Right lobe of liver (tissue), 6 donors: Measurements from ENCODE around the gene SEMA4B. TPM values are rescaled to one million over a fixed set of nuclear protein-coding genes. Genes with fewer than 3 reads are reported as not detected.

Source experiments
- ATAC-seq, 4 donors: fragments of 200-7000 bp; cut with Tn5 transposase; one replicate each; pipeline ENCODE4 v1.9.1; 2020; ENCODE audit warnings: mild to moderate bottlenecking in 4 of 4, moderate library complexity in 4 of 4
- DNase-seq, 3 donors: peaks; one replicate each; pipeline ENCODE4 v3.0.0-alpha.2; 2020
- H3K27ac ChIP-seq, 3 donors: fragments of 200-600 bp; one replicate each; pipeline ENCODE4 v1.8.0; 2022
- H3K27me3 ChIP-seq, 2 donors: fragments of 200-600 bp; one replicate each; pipeline ENCODE4 v1.8.0; 2022
- H3K36me3 ChIP-seq, 4 donors: fragments of 200-600 bp; sonication (generic) in 1 of 4; one replicate each; pipeline versions ENCODE4 v1.5.1 to v1.8.0; 2017 to 2022; ENCODE audit warnings: control low read depth in 1 of 4
- H3K4me1 ChIP-seq, 4 donors: fragments of 200-600 bp; sonication (generic) in 1 of 4; one replicate each; pipeline versions ENCODE4 v1.5.1 to v1.8.0; 2017 to 2022; ENCODE audit warnings: control low read depth in 1 of 4
- H3K4me3 ChIP-seq, 3 donors: fragments of 200-600 bp; one replicate each; pipeline ENCODE4 v1.8.0; 2022
- H3K9me3 ChIP-seq, 4 donors: fragments of 200-600 bp; sonication (generic) in 1 of 4; one replicate each; pipeline versions ENCODE4 v1.5.1 to v1.8.0; 2017 to 2022; ENCODE audit warnings: control low read depth in 1 of 4
- POLR2A ChIP-seq: fragments of 450-650 bp; IDR thresholded peaks from one replicate; pipeline ENCODE4 v1.6.1; 2017; ENCODE audit warnings: antibody characterized with exemption, mild to moderate bottlenecking
- WGBS: methylation state at CpG from one replicate; pipeline ENCODE4 v1.1.6; 2018; ENCODE audit warnings: low coverage, low lambda C conversion rate; ENCODE audit not compliant: insufficient coverage; ENCODE audit errors: missing lambda C conversion rate; 5-methylcytosine and 5-hydroxymethylcytosine counted together
- intact Hi-C, 2 donors: fragments of 100-400 bp; cut with DNase I; formaldehyde crosslinking; loops; one replicate each; pipeline versions ENCODE4 v1.11.2 to v1.14.1; 2022
- total RNA-seq, 6 experiments: library from RNA; depleted of rRNA in 2 of 6; stranded (reverse); fragments of >200 nt in 2 of 6; fragmentation: NEBNext Ultra II Directional in 3 of 6; extraction: Animal tissue kit (Norgen Biotek cat#: 25700) in 3 of 6; gene quantifications; one replicate each; pipeline versions ENCODE4 v1.1.0 to v1.2.4, GENCODE V29; 2016 to 2023
- TF ChIP-seq, protein P1 (sequence below), 4 donors: fragments of 200-600 bp in 3 of 4; fragments of 450-650 bp in 1 of 4; IDR thresholded peaks; one replicate each; pipeline versions ENCODE4 v1.5.1 to v1.8.0; 2016 to 2022; ENCODE audit warnings: antibody characterized with exemption in 4 of 4, mild to moderate bottlenecking in 2 of 4
- donor health status: DM: no; HTN: yes; CAD: no.
- donor health status: DM: no; HTN: no; CAD: no.
- donor health status: DM: no; HTN: no; CAD: no.
- donor health status: DM: no; HTN: yes; CAD: no.
- donor health status: DM: no; HTN: yes; CAD: no.

Gene SEMA4B
- total RNA-seq, 6 experiments from 2014 or later = 17.1 to 67.7 (median 20.3) TPM

DNA sequence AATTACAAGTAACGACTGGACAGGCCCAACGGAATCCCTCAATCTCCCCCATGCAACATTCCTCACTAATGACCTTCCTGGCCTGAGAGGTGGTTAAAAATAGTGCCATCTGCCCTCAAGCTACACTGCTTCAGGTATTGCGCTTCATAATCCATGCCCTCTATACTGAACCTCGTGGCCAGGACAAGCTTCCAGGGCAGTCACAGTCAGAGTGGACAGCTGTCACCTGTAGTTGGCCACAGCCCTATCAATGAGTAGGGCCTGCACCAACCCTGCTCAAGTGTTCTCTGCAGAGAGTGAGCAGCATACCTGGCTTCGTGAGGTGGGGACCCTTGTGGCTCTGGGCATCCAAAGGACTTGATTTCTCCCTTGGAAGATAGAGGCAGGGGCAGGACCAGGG is 46.9 kb upstream of the SEMA4B start:
- Histone ChIP-seq H3K4me1 (peaks cover 0 to 77% (median 33%) of the 10 kb centered on the region in 4 donors), H3K27me3 (no peaks in the 10 kb centered on the region), H3K27ac (peak overlapping the region; percentile 86 to 93 (median 90)), H3K9me3 (no peaks in the 10 kb centered on the region), H3K4me3 (no peak overlapping the region), H3K36me3 (no peaks in the 10 kb centered on the region)
- peak in 1 of 3 donors; percentile 68 for DNase-seq
- intact Hi-C loops = no loop called here
- peak in 3 of 4 donors; percentile 9 to 29 (median 22) for ATAC-seq
- 61% methylated on average over 4 of the region's 5 CpGs for WGBS
- TF ChIP-seq POLR2A = no peak
- TF ChIP-seq, protein P1, sequence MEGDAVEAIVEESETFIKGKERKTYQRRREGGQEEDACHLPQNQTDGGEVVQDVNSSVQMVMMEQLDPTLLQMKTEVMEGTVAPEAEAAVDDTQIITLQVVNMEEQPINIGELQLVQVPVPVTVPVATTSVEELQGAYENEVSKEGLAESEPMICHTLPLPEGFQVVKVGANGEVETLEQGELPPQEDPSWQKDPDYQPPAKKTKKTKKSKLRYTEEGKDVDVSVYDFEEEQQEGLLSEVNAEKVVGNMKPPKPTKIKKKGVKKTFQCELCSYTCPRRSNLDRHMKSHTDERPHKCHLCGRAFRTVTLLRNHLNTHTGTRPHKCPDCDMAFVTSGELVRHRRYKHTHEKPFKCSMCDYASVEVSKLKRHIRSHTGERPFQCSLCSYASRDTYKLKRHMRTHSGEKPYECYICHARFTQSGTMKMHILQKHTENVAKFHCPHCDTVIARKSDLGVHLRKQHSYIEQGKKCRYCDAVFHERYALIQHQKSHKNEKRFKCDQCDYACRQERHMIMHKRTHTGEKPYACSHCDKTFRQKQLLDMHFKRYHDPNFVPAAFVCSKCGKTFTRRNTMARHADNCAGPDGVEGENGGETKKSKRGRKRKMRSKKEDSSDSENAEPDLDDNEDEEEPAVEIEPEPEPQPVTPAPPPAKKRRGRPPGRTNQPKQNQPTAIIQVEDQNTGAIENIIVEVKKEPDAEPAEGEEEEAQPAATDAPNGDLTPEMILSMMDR (IDR thresholded peaks at IDR 0.05) = no peak

GRCh38 chr15:90154861-90155626 is 46.1 kb upstream of the SEMA4B start:
- Histone ChIP-seq H3K4me1 (peaks cover 0 to 78% (median 32%) of the 10 kb centered on the region in 4 donors), H3K36me3 (no peaks in the 10 kb centered on the region), H3K9me3 (no peaks in the 10 kb centered on the region), H3K27ac (peak overlapping the region; percentile 86 to 93 (median 90)), H3K27me3 (no peaks in the 10 kb centered on the region), H3K4me3 (no peak overlapping the region)
- DNase-seq (peak; percentile 70 to 88 (median 75)), ATAC-seq (peak; percentile 45 to 66 (median 58))
- peak; percentile 48 for TF ChIP-seq POLR2A
- TF ChIP-seq, protein P1 (IDR thresholded peaks at IDR 0.05) = peak in 2 of 4 donors; percentile 12 to 24
- intact Hi-C loops = no loop called here
- 26% methylated on average over 12 of the region's 16 CpGs for WGBS

DNA sequence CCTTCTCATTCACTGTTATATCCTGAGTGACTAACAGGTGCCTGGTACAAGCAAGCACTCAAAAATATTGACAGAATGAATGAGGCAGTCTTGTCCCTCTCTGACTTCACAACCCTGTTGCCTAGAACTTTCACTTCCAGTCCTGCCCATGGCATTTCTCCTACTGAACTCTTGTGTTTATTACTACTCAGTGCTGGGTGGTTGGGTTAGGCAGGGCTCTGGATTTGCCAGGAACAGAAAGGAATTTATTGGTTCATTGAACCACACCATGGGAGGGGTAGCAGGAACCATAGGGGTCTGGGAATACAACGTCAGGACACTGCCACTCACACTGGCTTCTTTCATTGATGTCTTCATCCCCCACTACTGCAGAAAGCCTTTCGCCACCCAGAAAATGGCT is 41.9 kb upstream of the SEMA4B start:
- peak in 2 of 4 donors; percentile 1 to 14 for ATAC-seq
- Histone ChIP-seq H3K4me1 (peaks cover 0 to 61% (median 28%) of the 10 kb centered on the region in 4 donors), H3K4me3 (no peak overlapping the region), H3K27ac (peak overlapping the region; percentile 86), H3K27me3 (no peaks in the 10 kb centered on the region), H3K9me3 (no peaks in the 10 kb centered on the region), H3K36me3 (no peaks in the 10 kb centered on the region)
- TF ChIP-seq, protein P1 (IDR thresholded peaks at IDR 0.05) = no peak
- peak; percentile 13 for TF ChIP-seq POLR2A
- intact Hi-C loops = no loop called here
- DNase-seq = no peak
- 17% methylated on average over 1 of the region's 2 CpGs for WGBS

DNA sequence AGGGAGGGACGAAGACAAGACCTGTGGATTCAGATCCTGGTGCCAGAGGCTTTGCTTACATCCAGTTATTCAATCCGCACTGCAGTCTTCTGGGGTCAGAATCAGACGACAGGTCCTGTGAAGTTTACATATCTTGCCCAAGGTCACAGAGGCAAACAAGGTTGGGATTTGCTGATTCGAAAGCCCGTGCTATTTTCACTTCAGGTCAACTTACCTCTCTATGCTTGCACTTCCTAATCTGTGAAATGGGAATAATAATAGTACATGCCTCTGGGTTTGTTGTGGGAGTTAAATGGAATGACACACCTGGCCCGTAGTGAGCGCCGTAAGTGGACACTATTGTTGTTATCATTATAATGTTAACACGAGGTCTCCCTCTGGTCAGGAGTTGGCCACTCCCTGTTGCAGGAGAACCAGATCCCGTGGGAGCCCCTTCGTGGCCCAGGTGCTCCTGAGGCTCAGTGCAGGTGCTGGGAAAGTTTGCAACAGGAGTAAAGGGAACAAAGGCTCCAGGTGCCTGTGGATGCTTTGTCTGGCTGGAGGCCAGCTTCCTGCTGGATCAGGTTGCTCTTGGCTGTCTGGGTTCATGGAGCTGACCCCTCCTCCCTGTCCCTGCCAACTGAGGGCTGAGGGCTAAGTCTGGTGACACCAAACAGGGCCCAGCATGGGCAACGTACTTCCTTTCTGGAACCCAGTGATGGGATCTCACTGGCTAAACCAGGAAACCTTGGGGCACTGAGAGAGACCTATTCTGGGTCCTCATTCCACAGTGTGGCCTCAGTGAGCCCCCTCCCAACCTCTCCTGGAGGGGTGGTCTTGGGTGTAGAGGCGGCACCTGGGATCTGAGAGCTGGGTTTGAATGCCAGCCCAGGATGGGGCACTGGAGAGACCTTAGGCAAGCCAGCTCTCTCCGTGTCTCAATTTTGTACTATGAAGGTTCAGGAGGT is 40.1 kb upstream of the SEMA4B start:
- no peaks in the 10 kb centered on the region for H3K9me3 ChIP-seq
- peak overlapping the region; percentile 55 to 86 (median 86) for H3K27ac ChIP-seq
- H3K27me3 ChIP-seq = no peaks in the 10 kb centered on the region
- ATAC-seq (peak; percentile 30 to 53 (median 42)), DNase-seq (peak; percentile 87 to 90 (median 89))
- no peak overlapping the region for H3K4me3 ChIP-seq
- 44% methylated on average over 11 of the region's 14 CpGs for WGBS
- H3K4me1 ChIP-seq = peaks cover 0 to 58% (median 22%) of the 10 kb centered on the region in 4 donors
- no peaks in the 10 kb centered on the region for H3K36me3 ChIP-seq
- intact Hi-C loops = loop anchor here (10.0 kb wide), 1 partner anchor 54 kb away; no protein-coding TSS in a partner anchor
- TF ChIP-seq, protein P1 (IDR thresholded peaks at IDR 0.05) = no peak
- no peak for TF ChIP-seq POLR2A
